Mucosa of descending colon (tissue), 3 donors: ENCODE data around the gene CCDC51. TPM values are rescaled to one million over a fixed set of nuclear protein-coding genes. Genes with fewer than 3 reads are reported as not detected.
A peak's percentile ranks its signal among the peaks of the same experiment; 100 is the strongest.

Source experiments
- ATAC-seq: fragments of 200-7000 bp; cut with Tn5 transposase; one replicate; pipeline ENCODE4 v1.9.1; 2020; ENCODE audit warnings: mild to moderate bottlenecking, moderate library complexity
- DNase-seq, 3 donors: peaks; one replicate each; pipeline ENCODE4 v3.0.0-alpha.2; 2020
- H3K36me3 ChIP-seq: fragments of 200-600 bp; one replicate; pipeline ENCODE4 v1.8.0; 2021; ENCODE audit warnings: low read depth, mild to moderate bottlenecking
- H3K4me1 ChIP-seq: fragments of 200-600 bp; one replicate; pipeline ENCODE4 v1.8.0; 2021; ENCODE audit warnings: low read depth, mild to moderate bottlenecking
- H3K4me3 ChIP-seq: fragments of 200-600 bp; one replicate; pipeline ENCODE4 v1.8.0; 2021; ENCODE audit warnings: mild to moderate bottlenecking
- H3K9me3 ChIP-seq: fragments of 200-600 bp; one replicate; pipeline ENCODE4 v1.8.0; 2021; ENCODE audit warnings: mild to moderate bottlenecking
- intact Hi-C, 2 donors: fragments of 100-400 bp; cut with DNase I in 1 of 2; cut with micrococcal nuclease in 1 of 2; formaldehyde crosslinking; loops; one replicate each; pipeline versions ENCODE4 v1.11.0 to v1.11.1; 2022; cut with DNase I, micrococcal nuclease
- total RNA-seq, 3 donors: library from RNA; stranded (reverse); fragmentation: NEBNext Ultra II Directional in 2 of 3; extraction: Animal tissue kit (Norgen Biotek cat#: 25700) in 2 of 3; gene quantifications; one replicate each; pipeline versions ENCODE4 v1.2.1 to v1.2.4, GENCODE V29; 2021 to 2023
- TF ChIP-seq, protein P1 (sequence below): fragments of 200-600 bp; IDR thresholded peaks from one replicate; pipeline ENCODE4 v1.8.0; 2022; ENCODE audit warnings: antibody characterized with exemption, mild to moderate bottlenecking
- donor health status: DM: no; HTN: no; CAD: no; lungs with moderate emphysema.
- donor health status: DM: no; HTN: no; CAD: no.
- donor health status: DM: no; HTN: yes; CAD: no.

CCDC51 gene
- total RNA-seq, 3 donors from 2014 or later = 13.0 to 15.3 (median 14.8) TPM

DNA sequence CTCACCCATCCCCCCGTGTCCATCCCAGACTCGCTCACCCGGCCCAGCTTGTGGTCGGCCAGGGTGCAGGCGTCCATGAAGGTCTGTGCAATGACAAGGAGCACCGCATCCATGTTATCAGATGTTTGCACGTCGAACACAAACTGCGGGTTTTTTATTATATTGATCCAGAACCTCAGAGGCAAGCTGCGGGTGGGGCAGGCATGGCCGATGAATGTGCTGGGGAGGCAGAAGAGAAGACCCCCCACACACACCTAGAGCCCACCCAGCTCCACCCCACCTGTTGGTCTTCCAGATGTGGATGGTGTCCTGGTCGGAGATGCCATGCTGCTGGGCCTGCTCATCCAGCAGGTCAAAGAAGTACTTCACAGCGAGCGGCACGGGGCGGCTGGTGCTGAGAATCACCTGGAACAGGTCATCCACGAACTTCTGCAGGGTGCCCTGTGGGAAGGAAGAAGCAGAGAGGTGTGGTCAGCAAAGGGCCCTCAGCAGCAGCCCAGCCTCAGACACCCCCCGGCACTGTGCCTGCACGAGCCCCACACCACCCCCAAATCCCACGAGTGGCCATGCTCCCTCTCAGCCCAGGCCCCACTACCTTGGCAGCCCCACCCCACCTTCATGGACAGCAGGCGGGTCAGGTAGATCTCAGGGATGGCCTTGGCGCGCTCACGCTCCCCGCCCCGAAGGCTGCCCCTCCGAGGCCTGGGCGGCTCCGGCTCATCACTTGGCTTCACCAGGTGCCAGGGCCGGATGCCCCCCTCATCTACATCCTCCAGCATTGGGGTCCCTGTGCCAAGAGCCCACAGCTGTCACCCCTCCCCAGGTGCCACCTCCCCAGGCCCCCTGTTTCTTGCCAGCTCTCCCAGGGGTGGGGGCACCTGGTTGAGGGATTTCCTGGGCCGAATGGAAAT is 30.4 kb downstream of the CCDC51 start:
- peak; percentile 1 to 40 (median 13) for DNase-seq

GRCh38 chr3:48408823-48409281 is 31.1 kb downstream of the CCDC51 start:
- Histone ChIP-seq H3K4me3 (no peak overlapping the region), H3K4me1 (no peaks in the 10 kb centered on the region), H3K9me3 (no peaks in the 10 kb centered on the region), H3K36me3 (no peaks in the 10 kb centered on the region)
- DNase-seq = peak in 1 of 3 donors; percentile 1
- TF ChIP-seq, protein P1, sequence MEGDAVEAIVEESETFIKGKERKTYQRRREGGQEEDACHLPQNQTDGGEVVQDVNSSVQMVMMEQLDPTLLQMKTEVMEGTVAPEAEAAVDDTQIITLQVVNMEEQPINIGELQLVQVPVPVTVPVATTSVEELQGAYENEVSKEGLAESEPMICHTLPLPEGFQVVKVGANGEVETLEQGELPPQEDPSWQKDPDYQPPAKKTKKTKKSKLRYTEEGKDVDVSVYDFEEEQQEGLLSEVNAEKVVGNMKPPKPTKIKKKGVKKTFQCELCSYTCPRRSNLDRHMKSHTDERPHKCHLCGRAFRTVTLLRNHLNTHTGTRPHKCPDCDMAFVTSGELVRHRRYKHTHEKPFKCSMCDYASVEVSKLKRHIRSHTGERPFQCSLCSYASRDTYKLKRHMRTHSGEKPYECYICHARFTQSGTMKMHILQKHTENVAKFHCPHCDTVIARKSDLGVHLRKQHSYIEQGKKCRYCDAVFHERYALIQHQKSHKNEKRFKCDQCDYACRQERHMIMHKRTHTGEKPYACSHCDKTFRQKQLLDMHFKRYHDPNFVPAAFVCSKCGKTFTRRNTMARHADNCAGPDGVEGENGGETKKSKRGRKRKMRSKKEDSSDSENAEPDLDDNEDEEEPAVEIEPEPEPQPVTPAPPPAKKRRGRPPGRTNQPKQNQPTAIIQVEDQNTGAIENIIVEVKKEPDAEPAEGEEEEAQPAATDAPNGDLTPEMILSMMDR = no peak
- no peak for ATAC-seq
- intact Hi-C loops = no loop called here

More for the DNA sequence above, 30.4 kb downstream of the CCDC51 start:
- no peaks in the 10 kb centered on the region for H3K36me3 ChIP-seq
- no peaks in the 10 kb centered on the region for H3K9me3 ChIP-seq
- ATAC-seq = no peak
- H3K4me3 ChIP-seq = no peak overlapping the region
- intact Hi-C loops = no loop called here
- no peaks in the 10 kb centered on the region for H3K4me1 ChIP-seq
- TF ChIP-seq, protein P1 = no peak

- Histone ChIP-seq H3K4me1 (no peaks in the 10 kb centered on the region), H3K9me3 (no peaks in the 10 kb centered on the region), H3K4me3 (no peak overlapping the region), H3K36me3 (no peaks in the 10 kb centered on the region)
- ATAC-seq (no peak), DNase-seq (peak in 1 of 3 donors; percentile 16)
- intact Hi-C loops = no loop called here
- TF ChIP-seq, protein P1 = no peak
These were observed 32.3 kb downstream of the CCDC51 start for GRCh38 chr3:48407542-48408099.

GRCh38 chr3:48406443-48407431 is 33.2 kb downstream of the CCDC51 start:
- no peak overlapping the region for H3K4me3 ChIP-seq
- intact Hi-C loops = no loop called here

More at GRCh38 chr3:48406443-48407431, 33.2 kb downstream of the CCDC51 start:
- DNase-seq (peak in 1 of 3 donors; percentile 13), ATAC-seq (no peak)
- Histone ChIP-seq H3K9me3 (no peaks in the 10 kb centered on the region), H3K4me1 (no peaks in the 10 kb centered on the region), H3K36me3 (no peaks in the 10 kb centered on the region)
- TF ChIP-seq, protein P1 = no peak
